Measurements from ENCODE around the gene GRK2.

GRK2 gene

GRCh38 chr11:67323526-67323925, 57.3 kb downstream of the GRK2 start:
- Histone ChIP-seq H3K27ac (replicated peaks; ENCODE audit: low read length) (no peak overlapping the region), H3K79me1 (ENCODE audit: low read depth, low read length) (no peaks in the 10 kb centered on the region), H3K9me3 (replicated peaks in 1 of 2; ENCODE audit: control insufficient read depth in 2 of 2, insufficient read depth in 1 of 2, low read depth in 1 of 2, low read length in 2 of 2) (no peaks in the 10 kb centered on the region), H2AFZ (ENCODE audit: low read length) (no peak overlapping the region), H4K91ac (ENCODE audit: low read depth, low read length, poor library complexity) (no peak overlapping the region), H3K4me3 (ENCODE audit: low read length in 2 of 2) (no peak overlapping the region), H2BK5ac (ENCODE audit: low read length) (no peak overlapping the region), H3K18ac (ENCODE audit: low read length) (no peak overlapping the region), H3K4ac (ENCODE audit: low read length) (no peak overlapping the region), H3K4me2 (ENCODE audit: insufficient read depth, low read length, poor library complexity, severe bottlenecking) (no peak overlapping the region), H3K23ac (ENCODE audit: low read depth, low read length, poor library complexity) (no peak overlapping the region), H3K14ac (ENCODE audit: low read length) (no peak overlapping the region), H2BK12ac (ENCODE audit: low read length) (no peak overlapping the region), H3K36me3 (replicated peaks in 1 of 2; ENCODE audit: control insufficient read depth in 2 of 2, insufficient read depth in 2 of 2, low read length in 2 of 2) (peaks cover 0 to 1% of the 10 kb centered on the region in 2 donors), H4K8ac (ENCODE audit: low read depth, low read length) (no peak overlapping the region), H3K27me3 (ENCODE audit: control insufficient read depth in 3 of 3, insufficient read depth in 3 of 3, low read depth in 1 of 3, low read length in 3 of 3) (peaks cover 0 to 3% (median 0%) of the 10 kb centered on the region in 3 experiments), H2AK5ac (ENCODE audit: low read depth, low read length) (no peak overlapping the region), H3K4me1 (ENCODE audit: control insufficient read depth in 2 of 2, insufficient read depth in 1 of 2, low read depth in 1 of 2, low read length in 2 of 2) (peaks cover 0 to 4% of the 10 kb centered on the region in 2 donors), H2BK120ac (ENCODE audit: low read depth, low read length) (no peak overlapping the region), H3K9ac (ENCODE audit: low read depth, low read length, poor library complexity) (no peak overlapping the region), H2BK15ac (ENCODE audit: low read length) (no peak overlapping the region)
- no peak for DNase-seq (ENCODE audit: low spot score)
- no CpG with 5 or more reads among the region's 7 CpGs for WGBS, 2 donors (ENCODE audit: extremely low coverage in 2 of 2, insufficient read length in 2 of 2, insufficient replicate concordance in 1 of 2)

DNA sequence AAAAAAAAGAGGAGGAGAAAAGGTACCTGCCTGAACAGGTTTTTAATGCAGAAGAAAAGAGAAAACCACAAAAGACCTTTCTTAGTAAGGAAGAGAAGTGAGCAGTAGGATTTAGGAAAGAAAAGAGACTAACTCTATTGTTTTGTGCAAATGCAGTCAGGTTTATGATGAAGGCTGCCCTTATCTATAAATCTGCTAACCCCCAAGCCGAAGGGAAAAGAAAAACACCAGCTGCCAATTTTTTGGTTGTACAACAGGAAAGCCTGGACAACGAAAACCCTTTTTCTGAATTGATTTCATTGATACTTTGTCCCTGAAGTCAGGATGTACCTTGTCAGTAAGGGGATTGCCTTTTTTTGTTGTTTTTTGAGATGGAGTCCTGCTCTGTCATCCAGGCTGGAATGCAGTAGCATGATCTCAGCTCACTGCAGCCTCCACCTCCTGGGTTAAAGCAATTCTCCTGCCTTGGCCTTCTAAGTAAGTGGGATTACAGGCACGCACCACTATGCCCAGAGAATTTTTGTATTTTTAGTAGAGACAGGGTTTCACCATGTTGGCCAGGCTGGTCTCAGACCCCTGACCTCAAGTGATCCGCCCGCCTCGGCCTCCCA, 65.9 kb downstream of the GRK2 start:
- Histone ChIP-seq H3K9ac (ENCODE audit: low read depth, low read length, poor library complexity) (no peak overlapping the region), H4K91ac (ENCODE audit: low read depth, low read length, poor library complexity) (no peak overlapping the region), H3K4me2 (ENCODE audit: insufficient read depth, low read length, poor library complexity, severe bottlenecking) (no peak overlapping the region), H4K8ac (ENCODE audit: low read depth, low read length) (no peak overlapping the region), H3K14ac (ENCODE audit: low read length) (no peak overlapping the region), H2BK120ac (ENCODE audit: low read depth, low read length) (no peak overlapping the region), H2BK12ac (ENCODE audit: low read length) (no peak overlapping the region), H2BK5ac (ENCODE audit: low read length) (no peak overlapping the region), H3K4me1 (ENCODE audit: control insufficient read depth in 2 of 2, insufficient read depth in 1 of 2, low read depth in 1 of 2, low read length in 2 of 2) (no peaks in the 10 kb centered on the region), H3K27ac (replicated peaks; ENCODE audit: low read length) (no peak overlapping the region), H2AFZ (ENCODE audit: low read length) (no peak overlapping the region), H3K18ac (ENCODE audit: low read length) (no peak overlapping the region), H2AK5ac (ENCODE audit: low read depth, low read length) (no peak overlapping the region), H3K23ac (ENCODE audit: low read depth, low read length, poor library complexity) (no peak overlapping the region), H2BK15ac (ENCODE audit: low read length) (no peak overlapping the region), H3K4ac (ENCODE audit: low read length) (no peak overlapping the region), H3K27me3 (ENCODE audit: control insufficient read depth in 3 of 3, insufficient read depth in 3 of 3, low read depth in 1 of 3, low read length in 3 of 3) (no peaks in the 10 kb centered on the region), H3K36me3 (replicated peaks in 1 of 2; ENCODE audit: control insufficient read depth in 2 of 2, insufficient read depth in 2 of 2, low read length in 2 of 2) (no peaks in the 10 kb centered on the region), H3K4me3 (ENCODE audit: low read length in 2 of 2) (no peak overlapping the region), H3K79me1 (ENCODE audit: low read depth, low read length) (no peaks in the 10 kb centered on the region), H3K9me3 (replicated peaks in 1 of 2; ENCODE audit: control insufficient read depth in 2 of 2, insufficient read depth in 1 of 2, low read depth in 1 of 2, low read length in 2 of 2) (no peaks in the 10 kb centered on the region)
- DNase-seq (ENCODE audit: low spot score): no peak
- WGBS, 2 donors (ENCODE audit: extremely low coverage in 2 of 2, insufficient read length in 2 of 2, insufficient replicate concordance in 1 of 2): no CpG with 5 or more reads among the region's 6 CpGs
